NCI-H345 treated with DMSO at 0.1 percent for 48 hours (cell line): ENCODE results near the gene SEMA6B.
"Not testable (repeated sequence)": the region's sequence is repeated elsewhere in the genome, so short reads cannot be mapped to it uniquely, and the experiment has no call there.

Experiments used
- DNase-seq: peaks from one replicate; lab custom pipeline; 2025; ENCODE audit not compliant: unreplicated experiment; lab: John Stamatoyannopoulos, UW

Gene SEMA6B

GRCh38 chr19:4548238-4548584 lies 11.3 kb downstream of the SEMA6B start:
- no peak for DNase-seq

DNA sequence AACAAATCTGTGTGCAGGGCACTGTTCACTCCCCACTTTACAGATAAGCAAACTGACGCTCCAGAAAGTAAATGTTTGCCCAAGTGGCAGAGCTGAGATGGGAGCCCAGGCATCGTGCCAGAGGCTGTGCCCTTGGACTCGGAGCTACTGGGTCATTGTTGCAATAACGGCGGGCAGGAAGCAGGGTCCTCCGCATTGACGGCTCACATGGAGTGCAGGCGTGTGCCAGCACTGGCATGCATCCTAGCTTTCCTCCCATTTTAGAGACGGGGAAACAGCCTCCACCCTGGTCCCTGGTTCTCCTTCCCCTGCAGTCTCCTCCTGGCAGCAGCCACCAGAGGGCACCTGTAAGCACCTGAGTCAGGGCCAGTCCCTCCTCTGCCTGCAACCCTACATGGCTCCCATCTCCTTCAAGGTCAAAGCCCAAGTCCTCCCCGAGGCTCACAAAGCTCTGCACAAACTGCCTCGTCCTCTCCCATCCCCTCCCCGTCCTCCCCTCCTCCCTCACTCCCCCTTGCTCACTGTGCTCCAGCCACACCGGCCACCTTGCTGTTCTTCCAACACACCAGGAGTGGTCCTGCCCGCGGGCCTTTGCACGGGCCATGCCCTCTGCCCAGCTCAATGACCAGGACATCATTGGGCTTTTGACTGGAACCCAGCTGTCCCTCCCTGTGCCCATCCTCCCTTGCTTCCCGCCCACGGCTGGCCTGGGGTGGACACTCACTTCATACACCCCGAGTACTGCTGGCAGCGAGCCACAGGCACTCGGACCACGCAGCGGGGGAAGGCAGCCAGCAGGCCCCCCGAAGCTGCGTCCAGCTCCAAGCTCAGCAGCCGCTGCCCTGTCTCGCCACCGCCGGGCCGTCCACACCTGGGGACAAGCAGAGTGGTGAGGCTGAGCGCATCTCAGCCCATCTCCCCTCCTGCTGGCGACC lies 11.9 kb downstream of the SEMA6B start:
- DNase-seq: no peak

DNA sequence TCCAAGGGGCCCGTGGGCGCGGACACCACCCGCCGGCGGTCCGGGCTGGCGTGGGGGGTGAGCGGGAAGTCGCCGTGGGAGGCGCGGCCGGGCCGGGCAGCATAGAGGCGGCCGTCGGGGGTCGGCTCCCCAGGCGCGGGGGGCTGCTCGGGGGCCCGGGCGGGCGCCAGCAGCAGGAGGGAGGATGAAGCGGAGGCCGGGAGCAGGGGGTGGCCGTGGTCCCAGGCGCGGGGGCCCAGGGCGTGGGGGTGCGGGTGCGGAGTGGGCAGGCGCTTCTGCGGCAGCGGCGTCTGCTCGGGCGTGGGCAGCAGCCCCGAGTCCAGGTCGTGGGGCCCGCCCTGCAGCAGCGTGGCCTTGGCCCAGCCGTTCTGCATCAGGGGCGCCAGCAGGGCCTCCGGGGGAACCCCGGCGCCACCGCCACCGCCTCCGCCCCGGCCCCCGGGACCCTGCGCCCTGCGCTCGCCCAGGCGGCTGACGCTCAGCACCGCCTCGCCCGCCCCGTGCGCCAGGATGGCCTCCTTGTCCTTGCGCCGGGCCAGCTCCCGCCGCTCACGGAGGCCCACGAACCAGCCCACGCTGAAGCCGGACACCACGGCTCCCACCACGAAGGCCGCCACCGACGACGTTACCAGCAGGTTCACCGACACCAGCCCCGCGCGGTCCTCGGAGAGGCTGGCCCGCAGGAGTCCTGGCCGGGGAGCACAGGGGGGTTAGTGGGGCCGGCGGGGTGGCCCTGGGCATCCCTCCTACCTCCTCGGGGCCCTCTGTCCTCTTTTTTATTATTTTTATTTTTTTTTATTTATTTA lies 15.4 kb downstream of the SEMA6B start:
- no peak for DNase-seq

DNA sequence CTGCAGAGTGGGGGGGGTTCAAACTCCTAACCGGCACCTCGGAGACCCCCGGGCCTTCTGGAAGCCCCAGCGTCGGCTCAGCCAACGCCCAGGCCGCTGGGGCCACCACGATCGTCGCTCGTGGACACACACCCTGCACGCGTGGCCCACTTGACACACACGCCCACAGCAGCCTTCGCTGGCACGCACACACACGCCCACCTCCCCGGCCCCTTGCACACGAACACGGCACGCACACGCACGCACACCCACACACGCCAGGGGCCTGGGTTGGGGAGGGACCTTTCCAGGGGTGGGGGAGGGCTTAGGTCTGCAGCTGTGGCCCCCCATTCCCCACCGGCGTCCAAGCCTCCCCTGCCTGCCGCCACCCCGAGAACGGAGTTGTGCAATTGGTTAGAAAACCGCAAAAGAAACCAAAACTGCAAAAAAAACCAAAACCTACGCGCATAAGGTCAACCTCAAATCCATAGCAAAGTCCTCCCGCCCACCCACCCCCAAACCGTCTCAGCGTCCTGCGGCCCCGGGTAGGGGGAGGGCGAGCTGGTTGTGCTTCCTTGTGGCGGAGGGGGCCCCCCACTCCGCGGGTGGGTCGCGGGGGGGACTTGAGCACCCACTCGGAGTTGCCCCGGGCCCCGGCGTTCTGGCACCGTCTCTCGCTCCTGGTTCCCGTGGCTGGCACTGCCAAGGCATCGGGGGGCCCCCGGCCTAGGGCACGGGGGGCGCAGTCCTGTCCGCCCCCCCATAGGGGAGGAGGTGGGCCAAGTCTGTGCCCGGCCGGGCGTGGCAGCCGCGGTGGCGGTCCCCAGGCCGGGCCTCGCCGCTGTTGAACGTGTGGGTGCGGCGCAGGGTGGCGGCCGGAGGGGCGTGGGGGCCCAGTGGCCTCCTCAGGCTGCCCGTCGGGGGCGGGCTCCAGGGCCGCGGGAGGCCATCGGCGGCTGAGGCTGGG lies 16.3 kb downstream of the SEMA6B start:
- DNase-seq: no peak

DNA sequence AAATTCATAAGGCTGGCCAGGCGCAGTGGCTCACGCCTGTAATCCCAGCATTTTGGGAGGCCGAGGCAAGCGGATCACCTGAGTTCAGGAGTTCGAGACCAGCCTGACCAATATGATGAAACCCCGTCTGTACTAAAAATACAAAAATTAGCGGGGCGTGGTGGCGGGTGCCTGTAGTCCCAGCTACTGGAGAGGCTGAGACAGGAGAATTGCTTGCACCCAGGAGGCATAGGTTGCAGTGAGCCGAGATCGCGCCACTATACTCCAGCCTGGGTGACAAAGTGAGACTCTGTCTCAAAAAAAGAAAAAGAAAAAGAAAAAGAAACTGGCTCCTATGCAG lies 17.7 kb downstream of the SEMA6B start:
- DNase-seq: not testable (repeated sequence)

DNA sequence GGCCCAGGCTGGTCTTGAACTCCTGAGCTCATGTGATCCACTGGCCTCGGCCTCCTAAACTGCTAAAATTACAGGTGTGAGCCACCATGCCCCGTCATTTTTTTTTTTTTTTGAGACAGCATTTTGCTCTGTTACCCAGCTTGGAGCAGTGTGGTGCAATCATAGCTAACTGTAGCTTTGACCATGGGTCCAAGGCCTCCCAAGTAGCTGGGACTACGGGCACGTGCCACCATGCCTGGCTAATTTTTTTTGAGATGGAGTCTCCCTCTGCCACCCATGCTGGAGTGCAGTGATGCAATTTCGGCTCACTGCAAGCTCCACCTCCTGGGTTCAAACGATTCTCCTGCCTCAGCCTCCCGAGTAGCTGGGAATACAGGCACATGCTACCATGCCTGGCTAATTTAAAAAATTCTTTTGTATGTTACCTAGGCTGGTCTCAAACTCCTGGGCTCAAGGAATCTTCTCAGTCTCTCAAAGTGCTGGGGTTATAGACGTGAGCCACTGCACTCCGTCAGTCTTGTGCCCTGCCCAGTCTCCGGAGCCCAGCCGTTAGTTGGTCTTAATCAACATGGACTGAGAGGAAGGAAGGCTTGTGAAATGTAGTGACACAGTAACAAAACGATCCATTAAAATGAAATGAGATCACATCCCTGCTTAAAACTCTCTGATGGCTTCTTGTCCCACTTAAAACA lies 18.2 kb downstream of the SEMA6B start:
- no peak for DNase-seq

DNA sequence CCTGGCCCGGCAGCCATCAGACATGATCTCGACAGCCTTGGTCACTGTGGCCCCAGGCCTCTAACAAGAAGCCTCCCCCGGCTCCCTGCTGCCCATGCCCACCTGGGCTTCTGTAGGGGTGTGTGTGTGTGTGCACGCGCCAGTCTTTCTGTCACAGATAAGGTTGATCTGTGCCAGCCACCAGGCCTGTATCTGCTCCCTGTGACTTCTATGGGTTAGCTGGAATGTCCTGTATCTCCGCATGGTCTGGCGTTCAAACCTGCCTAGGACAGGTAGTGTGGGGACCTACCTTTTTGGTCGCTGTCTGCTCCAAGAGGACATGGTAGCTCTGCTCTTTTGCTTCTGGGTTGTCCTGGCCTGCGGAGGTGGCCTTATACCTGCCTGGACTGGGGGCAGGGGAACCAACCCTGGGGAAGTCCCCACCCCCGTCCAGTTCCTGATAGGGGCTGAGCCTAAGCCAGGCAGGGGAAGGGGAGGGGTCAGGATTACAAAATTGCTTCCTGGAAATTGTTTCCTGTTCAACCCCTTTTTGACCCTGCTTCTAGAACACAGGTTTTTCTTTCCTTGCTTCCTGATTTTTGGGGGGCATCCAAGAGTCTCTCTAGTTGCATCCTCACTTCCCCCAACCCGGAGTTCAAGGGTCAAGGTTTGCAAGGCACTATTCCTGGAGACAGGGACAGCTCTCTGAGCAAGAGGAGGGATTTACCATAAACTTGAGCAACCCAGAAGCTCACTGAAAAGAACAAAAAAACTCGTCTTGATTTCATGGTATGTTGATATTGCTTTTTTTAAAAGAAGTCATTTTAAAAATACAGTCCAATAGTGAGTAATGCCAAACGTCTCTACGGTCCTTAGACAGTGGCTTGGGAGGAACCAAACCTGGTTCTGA lies 19.5 kb downstream of the SEMA6B start, which contains the start of gene LRG1:
Gene LRG1, minus strand, starts transcription at position 344 of the 889 bp plus-strand sequence. Its CDS starts 23 bp downstream, at position 321.
- DNase-seq: no peak

DNA sequence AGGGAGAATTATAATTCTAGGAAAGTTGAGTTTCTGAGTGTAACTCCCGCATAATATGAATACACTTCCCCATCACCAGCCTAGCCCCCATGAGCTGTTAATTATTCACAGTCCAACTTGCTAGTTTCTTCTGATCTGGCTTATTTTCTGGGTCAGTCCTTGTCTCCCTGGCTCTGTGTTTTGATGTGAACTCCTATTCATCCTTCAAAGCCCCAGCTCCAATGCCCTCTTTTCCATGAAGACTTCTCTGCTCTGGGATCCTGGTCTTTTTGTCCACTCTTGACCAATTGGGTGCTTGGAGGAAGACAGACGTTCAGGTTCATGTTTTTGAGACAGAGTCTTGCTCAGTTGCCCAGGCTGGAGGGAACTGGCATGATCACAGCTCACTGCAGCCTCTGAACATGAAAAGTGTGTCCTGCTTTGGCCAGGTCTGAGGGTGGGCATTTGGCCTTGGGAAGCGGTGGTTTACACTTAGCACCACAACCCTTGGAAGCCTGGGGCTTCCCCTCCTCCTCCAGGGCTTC lies 20.3 kb downstream of the SEMA6B start:
- no peak for DNase-seq

GRCh38 chr19:4538601-4538954 lies 20.9 kb downstream of the SEMA6B start:
- no peak for DNase-seq

- DNase-seq: no peak
Measured at GRCh38 chr19:4537953-4538600, 21.4 kb downstream of the SEMA6B start.

- DNase-seq: no peak
Measured at GRCh38 chr19:4536798-4537197, 22.7 kb downstream of the SEMA6B start.

DNA sequence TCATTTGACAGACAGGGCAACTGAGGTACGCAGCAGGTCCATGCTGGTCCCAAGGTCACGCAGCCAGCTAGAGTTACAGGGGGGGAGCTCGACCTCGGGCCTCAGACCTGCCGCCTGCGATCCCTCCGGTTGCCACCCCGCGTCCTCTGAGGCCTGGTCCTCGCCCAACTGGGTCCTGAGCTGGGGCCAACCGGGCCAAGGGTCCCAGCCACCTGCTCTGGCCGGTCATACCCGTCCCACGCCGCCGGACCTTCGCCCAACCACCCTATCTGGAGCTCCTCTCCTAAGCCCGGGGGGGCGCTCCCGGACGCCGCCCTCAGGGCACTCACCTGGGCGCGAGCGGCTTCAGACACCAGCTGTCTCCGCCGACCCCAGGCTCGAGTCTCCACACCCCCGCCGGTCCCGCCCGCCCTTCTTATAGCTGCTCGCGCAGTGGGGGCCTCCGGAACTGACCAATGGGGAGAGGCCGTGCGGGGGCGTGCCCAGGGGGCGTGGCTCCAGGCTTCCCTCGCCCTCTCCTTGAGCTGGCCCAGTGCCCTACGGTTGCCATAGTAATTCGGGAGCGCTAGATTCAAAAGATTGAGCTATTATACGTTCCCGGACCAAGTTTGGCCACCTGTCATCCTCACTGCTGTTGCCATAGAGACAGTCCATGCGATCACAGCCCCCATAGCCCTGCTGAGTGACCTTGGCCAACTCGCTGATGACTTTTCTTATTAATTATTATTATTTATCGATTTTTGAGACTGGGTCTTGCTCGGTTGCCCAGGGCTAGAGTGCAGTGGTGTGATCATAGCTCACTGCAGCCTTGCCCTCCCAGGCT lies 24.4 kb downstream of the SEMA6B start, which contains the start of gene PLIN5:
Gene PLIN5, minus strand, starts transcription at position 389 of the 823 bp plus-strand sequence. CDS start 1,150 bp downstream, outside the sequence.
- DNase-seq: peak; percentile 44

DNA sequence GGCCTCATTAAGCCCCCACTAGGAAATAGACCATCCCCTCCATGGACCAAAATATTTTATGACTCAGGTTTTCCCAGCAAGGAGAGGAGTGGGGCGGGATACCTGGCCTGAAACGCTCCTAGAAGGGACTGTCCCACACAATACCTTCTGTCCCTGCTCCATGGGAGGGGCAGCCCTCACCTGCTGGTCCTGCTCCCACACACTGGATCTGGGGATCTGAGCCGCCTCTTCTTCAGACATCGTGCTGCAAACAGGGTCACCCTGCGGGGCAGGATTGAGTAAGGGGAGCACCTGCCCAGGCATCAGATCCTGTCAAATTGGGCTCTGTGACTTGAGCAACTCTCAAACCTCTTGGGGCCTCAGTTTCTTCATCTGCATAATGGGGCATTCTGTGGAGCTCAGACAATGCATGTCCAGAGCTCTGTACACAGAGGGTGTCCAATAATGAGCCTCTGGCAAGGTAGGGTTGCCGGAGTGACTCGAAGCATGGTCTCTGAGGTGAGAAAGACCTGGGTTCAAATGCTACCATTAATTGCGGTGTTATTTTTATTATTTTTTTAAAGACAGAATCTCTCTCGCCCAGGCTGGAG lies 25.6 kb downstream of the SEMA6B start:
- DNase-seq: no peak

DNA sequence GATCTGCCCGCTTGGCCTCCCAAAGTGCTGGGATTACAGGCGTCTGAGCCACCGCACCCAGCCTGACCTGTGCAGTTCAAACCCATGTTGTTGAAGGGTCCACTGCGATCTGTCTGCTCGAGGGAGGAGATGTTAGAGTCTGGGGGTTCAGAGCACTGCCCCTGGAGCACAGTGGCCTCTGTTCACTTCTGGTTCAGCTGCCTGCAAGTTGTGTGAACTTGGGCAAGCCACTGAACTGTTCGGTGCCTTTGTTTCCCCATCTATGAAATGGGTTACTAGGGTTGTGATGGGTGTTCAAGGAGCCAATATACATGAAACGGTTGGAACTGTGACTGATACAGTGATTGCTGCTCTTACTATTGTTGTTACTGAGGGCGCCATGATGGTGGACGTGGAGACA lies 26.1 kb downstream of the SEMA6B start:
- DNase-seq: no peak

GRCh38 chr19:4531562-4532165 lies 27.8 kb downstream of the SEMA6B start:
- no peak for DNase-seq

DNA sequence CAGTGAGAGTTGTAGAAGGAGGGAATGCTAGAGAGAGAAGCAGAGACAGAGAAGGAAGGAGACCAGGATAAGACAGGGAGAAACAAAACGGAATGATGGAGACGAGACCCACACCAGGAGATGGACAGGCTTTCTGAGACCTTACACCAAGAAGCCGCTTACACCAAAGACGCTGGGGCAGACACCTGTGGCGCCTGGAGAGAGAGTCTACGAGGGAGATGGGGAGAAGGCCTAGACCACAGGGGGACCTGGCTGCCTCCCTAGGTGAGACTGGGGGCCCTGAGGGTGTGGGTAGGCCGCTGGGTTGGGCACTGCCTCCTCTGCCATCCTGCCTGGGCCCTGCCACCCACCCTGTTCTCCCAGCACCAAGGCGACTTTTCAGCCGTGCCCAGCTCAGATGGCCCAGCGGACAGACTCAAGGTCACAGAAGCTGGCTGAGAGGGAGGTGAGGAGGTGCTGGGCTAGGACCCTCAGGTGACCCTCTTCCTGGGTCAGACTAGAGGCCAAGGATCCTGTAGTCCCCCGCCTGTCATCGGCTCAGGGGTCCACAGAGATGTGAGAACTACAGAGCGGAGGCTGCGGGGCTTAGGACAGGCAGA lies 29.5 kb downstream of the SEMA6B start:
- no peak for DNase-seq

- no peak for DNase-seq
Measured at GRCh38 chr19:4528843-4529242, 30.6 kb downstream of the SEMA6B start.
